ENCODE data around the gene GRIK2.

DNA sequence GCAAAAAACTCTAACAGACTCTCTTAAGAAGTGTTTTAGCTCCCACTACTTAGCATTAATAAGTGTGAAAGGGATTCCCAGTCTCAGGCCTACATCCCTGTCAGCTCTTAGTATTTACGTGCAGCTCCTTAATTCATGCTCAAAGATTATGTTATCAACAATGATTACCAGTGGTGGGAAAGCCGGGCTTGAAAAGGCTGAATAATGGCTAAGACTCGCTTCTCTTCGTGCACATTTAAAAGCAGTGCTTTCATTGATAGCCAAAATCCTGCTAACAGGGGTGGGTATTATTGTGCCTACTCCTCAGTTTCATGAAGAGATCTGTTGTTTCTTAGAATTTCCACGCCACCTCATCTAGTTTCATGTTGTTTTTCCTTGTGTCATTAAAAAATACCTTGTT lies 518.8 kb downstream of the GRIK2 start:
- TF ChIP-seq, protein P1, sequence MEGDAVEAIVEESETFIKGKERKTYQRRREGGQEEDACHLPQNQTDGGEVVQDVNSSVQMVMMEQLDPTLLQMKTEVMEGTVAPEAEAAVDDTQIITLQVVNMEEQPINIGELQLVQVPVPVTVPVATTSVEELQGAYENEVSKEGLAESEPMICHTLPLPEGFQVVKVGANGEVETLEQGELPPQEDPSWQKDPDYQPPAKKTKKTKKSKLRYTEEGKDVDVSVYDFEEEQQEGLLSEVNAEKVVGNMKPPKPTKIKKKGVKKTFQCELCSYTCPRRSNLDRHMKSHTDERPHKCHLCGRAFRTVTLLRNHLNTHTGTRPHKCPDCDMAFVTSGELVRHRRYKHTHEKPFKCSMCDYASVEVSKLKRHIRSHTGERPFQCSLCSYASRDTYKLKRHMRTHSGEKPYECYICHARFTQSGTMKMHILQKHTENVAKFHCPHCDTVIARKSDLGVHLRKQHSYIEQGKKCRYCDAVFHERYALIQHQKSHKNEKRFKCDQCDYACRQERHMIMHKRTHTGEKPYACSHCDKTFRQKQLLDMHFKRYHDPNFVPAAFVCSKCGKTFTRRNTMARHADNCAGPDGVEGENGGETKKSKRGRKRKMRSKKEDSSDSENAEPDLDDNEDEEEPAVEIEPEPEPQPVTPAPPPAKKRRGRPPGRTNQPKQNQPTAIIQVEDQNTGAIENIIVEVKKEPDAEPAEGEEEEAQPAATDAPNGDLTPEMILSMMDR (IDR thresholded peaks at IDR 0.05) = no peak
- no peak for TF ChIP-seq POLR2A (IDR thresholded peaks at IDR 0.05)

All from suprapubic skin (tissue), 3 donors.